A549 treated with AZD9567 at 1 μM for 4 hours (cell line): Measurements from ENCODE around the gene SETD2. TPM values are rescaled to one million over a fixed set of nuclear protein-coding genes. Genes with fewer than 3 reads are reported as not detected.

Source experiments
- total RNA-seq: library from RNA; stranded (reverse); fragments of 200-300 nt; extraction: Qiagen RNA extraction; gene quantifications from 5 replicates; pipeline ENCODE4 v1.2.3, GENCODE V29; 2022; ENCODE audit not compliant: insufficient read depth

The SETD2 gene
- 16.5 to 31.7 TPM (median 18.5 TPM) in 5 replicates for total RNA-seq

DNA sequence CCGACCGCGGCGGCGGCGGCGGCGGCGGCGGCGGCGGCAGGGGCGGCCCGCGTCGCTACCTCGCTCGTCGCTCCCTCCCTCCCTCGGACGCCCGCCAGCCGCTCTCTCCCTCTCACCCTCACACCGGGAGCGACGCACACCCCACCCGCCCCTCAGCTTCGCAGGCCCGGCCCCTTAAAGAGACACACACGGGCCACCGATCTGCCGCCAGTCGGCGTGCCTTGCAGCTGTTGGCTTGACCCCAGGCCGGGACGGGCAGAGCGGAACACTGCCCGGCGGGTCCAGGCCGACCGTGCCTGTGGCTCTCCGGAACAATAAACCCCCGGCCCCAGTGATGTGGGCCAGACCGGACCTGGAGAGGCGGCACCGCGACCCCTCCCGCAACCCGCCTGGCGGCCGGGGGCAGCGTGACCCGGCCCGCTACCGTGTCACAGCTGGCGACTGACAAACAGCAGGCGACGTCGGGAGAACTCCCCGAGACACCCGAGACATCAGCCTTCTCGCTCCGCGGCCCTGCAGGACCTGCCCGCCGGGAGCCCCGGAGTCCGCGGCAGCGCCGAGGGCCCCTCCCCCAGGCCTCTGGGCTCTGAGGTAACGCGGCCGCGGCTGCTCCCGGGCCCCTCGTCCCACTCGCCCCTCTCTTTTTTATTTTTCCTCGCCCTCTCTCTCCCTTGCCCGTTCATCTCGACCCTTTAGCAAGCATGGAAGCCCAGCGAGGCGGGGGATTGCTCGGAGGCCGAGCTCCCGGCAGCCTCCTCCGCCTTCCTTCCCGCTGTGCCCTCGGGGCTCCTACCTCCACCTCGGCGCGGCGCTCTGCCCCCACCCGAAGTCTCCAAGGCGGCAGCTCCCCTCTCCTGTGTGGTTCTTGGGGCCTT lies at the start of gene SETD2:
TSS of gene SETD2 (minus strand) at position 107 of the 875 bp plus-strand sequence. CDS start 189 bp downstream, outside the sequence.

GRCh38 chr3:46978985-46979944 lies 184.6 kb downstream of the SETD2 start, which contains the start of gene NBEAL2:
NBEAL2 (plus strand) TSS chr3:46979666; CDS start chr3:46979862, 196 bp downstream.

GRCh38 chr3:46976326-46977190 lies 187.4 kb downstream of the SETD2 start, which contains the start of gene CCDC12:
CCDC12 (minus strand) TSS chr3:46976745; CDS start chr3:46976732, 13 bp downstream.

Other genes with a start within 250 kb of the SETD2 start
- gene CCDC12, start 187.4 kb downstream of the SETD2 start, total RNA-seq, result 53.9 to 83.7 TPM (median 54.5 TPM) in 5 replicates
- 53.7 to 82.1 TPM (median 70.4 TPM) in 5 replicates for gene NBEAL2, start 184.4 kb downstream of the SETD2 start, total RNA-seq
- gene KIF9, start 118.7 kb upstream of the SETD2 start, total RNA-seq, result 20.1 to 28.1 TPM (median 21.4 TPM) in 5 replicates
- 8.6 to 21.4 TPM (median 19.4 TPM) in 5 replicates for gene KLHL18, start 118.8 kb upstream of the SETD2 start, total RNA-seq
- 17.9 to 25.2 TPM (median 24.4 TPM) in 5 replicates for gene PTPN23, start 216.9 kb upstream of the SETD2 start, total RNA-seq